GM19035 (cell line): Measurements from ENCODE around the gene S100Z.
"Not testable (repeated sequence)": the region's sequence is repeated elsewhere in the genome, so short reads cannot be mapped to it uniquely, and the experiment has no call there.

Source experiments
- ATAC-seq: cut with Tn5 transposase; IDR thresholded peaks from one replicate; pipeline ENCODE4 v1.9.1; 2021; ENCODE audit not compliant: unreplicated experiment

S100Z gene

GRCh38 chr5:76849419-76850291 is at the start of gene S100Z:
Gene S100Z, plus strand, starts transcription at chr5:76850014. Its CDS starts 25,346 bp downstream, at chr5:76875360.
- ATAC-seq, result no peak

DNA sequence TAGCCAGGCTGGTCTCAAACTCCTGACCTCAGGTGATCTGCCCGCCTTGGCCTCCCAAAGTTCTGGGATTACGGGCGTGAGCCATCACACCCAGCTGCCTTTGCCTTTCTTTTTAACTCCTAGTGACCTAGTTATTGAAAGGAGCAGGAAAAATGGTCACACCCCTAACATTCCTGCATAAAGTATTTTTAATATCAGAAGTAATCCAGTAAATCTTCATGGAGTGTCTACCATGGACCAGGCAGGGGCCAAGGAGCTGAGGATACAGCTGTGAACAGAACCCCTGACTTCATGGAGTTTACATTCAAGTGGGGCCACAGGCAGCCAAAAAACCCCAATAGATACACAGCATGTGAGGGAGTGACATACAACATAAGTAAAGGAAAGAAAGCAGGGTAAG is 49.2 kb upstream of the S100Z start:
- no peak for ATAC-seq

DNA sequence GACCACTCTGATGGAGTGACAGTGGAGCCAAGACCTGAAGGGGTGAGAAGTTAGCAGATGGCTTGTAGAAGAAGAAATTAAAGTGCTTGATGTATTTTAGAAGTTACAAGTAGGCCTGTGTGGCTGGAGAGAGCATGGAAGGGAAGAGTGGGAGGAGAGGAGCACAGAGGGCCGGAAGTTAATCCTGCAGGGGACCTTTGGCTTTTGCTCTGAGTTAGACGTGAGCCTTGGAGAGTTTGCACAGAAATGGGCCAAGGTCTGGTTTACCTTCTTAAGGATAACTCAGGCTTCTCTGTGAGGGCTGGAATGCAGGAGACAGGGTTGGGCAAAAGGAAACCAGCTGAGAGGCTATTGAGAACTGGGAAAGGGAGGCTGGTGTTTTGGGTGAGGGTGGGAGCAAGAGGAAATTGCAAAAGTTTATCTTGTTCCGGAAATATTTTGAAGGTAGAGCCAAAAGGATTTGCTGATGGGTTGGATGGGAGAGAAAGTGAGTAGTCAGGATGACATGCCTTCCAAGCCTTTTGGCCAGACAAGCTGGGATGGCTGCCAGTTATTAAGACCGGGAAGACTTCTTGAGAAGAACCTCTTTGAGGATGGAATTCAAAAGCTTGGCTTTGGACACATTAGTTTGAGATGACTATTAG is 48.5 kb upstream of the S100Z start:
- ATAC-seq, result no peak

- no peak for ATAC-seq
Measured at GRCh38 chr5:76801803-76802195, 48.0 kb upstream of the S100Z start.

DNA sequence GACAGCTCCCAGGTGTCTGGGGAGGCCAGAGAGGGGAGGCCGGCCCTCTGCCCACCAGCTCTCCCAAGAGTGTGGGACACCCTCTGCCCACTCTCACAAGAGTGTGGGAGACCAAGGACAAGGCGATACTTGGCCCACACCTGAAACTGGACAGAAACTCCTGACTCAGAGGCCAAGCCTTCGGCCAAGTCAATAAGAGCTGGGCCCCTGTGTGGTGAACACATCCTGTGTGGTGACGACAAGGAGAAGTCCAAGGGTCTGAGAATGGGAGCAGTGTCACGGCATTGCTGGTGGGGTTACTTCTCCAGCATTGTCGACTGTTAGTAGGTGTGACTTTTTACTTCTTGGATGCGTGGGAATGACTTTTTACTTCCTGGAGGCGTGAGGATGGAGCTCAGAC is 45.5 kb upstream of the S100Z start:
- no peak for ATAC-seq

- no peak for ATAC-seq
Measured at GRCh38 chr5:76805821-76806505, 43.9 kb upstream of the S100Z start.

DNA sequence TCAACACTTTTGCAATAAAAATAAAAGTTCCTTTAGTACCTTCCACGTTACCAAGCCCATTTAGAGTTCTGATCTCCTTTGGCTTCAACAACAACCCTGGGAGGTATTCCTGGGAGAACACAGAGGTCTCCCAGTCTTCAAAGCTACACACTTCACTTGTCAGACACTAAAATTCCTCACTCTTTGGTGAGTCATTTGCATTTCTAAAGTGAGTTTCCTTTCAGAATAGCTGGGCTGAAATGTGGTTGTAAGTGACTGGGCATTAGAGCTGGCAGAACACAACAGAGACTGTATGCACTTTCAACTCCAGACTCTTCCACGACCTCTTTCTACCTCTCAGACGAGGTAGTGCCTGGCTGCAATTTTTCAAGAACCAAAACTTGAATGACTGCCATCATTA is 42.5 kb upstream of the S100Z start:
- no peak for ATAC-seq

GRCh38 chr5:76808141-76808691 is 41.6 kb upstream of the S100Z start:
- ATAC-seq, result no peak

DNA sequence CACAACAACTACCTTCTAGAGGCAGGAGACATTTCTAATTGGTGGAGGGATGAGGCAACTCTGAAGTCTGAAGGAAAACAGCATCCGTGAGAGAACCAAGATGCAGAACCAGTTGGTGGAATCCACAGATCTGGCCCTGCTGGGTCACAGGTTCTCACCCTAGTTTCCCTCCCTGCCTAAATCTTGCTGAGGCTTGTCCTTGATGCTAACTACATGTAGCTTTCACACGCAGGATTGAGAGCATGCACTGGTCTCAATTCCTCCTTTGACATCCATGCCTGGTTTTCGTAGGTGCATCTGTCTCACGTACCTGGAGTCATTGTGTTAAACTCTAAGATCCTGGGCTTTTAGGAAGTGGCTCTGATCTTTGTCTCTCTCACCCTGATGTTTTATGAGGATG is 40.7 kb upstream of the S100Z start:
- ATAC-seq, result no peak

GRCh38 chr5:76810236-76810635 is 39.6 kb upstream of the S100Z start:
- ATAC-seq, result no peak

DNA sequence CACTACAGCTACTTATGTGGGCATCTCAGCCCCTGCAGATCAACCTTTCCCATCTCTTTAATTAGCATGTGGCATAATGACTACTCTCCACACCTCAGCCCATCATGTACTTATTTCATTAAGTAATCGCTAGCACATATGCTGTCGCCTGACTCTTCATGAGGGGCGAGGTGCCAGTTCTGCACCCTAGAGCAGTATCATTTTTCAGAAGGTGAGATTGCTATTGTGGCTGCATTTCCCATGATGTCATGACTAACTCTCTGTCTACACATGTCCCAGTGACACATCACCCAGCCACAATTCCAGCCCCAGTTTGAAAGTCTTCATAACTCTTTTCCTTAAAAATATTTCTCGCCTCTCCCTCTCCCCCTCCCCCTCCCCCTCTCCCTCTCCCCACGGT is 38.6 kb upstream of the S100Z start:
- no peak for ATAC-seq

GRCh38 chr5:76812209-76812608 is 37.6 kb upstream of the S100Z start:
- ATAC-seq, result not testable (repeated sequence)

DNA sequence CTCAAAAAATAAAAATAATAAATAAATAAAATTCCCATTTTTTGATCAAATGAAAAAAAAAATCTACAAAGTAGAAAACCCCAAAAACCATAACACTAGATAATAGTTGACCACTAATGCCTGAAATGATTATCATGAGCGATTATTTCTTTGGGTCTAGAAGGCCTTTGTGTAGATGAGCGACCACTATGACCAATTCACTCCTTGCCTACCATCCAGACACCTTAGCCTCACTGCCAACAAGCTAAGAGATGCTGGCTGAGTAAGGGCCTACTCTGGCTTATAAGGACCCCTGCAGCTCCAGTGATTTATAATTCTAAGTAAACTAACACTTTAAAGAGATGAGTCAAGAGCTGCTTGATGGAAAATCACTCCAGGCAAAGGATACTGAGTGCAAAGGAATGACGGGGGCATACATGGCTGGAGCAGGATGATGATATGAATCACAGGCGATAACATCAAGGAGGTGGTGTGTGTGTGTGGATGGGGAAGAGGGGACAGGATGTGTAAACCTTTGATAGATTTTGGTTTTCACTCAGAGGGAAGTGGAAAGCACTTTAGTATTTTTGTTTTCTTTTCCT is 35.7 kb upstream of the S100Z start:
- no peak for ATAC-seq

- no peak for ATAC-seq
Measured at GRCh38 chr5:76816110-76816831, 33.5 kb upstream of the S100Z start.

GRCh38 chr5:76818844-76819831 is 30.7 kb upstream of the S100Z start, which contains the start of gene F2RL1:
Gene F2RL1, plus strand, starts transcription at chr5:76819030. Its CDS starts 153 bp downstream, at chr5:76819183.
- ATAC-seq, result no peak

DNA sequence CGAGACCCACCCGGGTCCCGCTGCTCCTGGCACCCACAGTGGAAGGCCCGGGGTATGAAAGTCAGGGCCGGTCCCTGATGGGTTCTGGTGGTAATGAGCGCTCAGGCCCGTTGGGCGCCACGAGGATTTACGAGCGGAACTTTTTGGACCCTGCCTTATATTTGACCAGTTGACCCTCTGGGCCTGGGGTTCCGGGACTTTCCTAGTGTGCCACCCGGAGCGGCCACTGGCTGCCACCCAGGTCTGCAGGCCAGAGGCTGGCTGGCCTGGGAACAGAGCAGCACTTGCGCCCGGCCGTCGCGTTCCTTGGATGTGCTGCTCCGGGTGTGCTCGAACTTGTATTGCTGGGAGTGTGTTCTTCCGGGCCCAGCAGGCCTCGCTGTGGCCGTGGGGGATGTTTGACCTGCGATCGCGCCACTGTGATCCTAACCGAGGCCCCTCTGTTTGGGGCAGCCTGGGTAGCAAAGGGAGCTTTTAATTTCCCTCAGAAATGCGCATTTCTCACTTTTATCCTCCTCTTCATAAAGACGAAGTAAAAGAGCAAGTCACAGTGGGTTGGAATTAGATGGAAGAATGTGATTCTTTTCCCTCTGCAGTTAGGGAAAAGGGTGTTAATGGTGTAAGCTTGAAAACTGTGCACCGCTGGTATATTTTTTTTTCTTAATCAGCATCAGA is 29.8 kb upstream of the S100Z start:
- ATAC-seq, result no peak

- ATAC-seq, result no peak
Measured at GRCh38 chr5:76820526-76820890, 29.3 kb upstream of the S100Z start.

GRCh38 chr5:76821136-76821535 is 28.7 kb upstream of the S100Z start:
- ATAC-seq, result no peak
